ENCODE results near the gene OSBPL10.

DNA sequence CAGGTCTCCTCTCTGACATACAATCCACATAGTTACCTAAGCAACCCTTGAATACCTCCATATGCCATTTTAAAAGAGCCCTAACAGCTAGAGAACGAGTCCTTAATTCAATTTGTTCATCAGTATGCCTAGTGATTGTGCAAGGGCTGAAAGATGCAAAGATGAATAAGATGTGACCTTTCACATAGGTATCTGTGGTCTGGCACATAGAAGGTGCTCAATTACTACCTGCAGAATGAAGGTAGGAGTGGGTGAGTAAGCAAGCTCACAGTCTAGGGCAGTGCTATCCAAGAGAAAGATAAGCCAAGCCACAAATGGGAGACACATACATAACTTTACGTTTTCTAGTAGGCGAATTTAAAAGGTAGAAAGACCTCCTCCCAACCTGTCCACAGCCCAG is 157.9 kb downstream of the OSBPL10 start:
- TF ChIP-seq, protein P1, sequence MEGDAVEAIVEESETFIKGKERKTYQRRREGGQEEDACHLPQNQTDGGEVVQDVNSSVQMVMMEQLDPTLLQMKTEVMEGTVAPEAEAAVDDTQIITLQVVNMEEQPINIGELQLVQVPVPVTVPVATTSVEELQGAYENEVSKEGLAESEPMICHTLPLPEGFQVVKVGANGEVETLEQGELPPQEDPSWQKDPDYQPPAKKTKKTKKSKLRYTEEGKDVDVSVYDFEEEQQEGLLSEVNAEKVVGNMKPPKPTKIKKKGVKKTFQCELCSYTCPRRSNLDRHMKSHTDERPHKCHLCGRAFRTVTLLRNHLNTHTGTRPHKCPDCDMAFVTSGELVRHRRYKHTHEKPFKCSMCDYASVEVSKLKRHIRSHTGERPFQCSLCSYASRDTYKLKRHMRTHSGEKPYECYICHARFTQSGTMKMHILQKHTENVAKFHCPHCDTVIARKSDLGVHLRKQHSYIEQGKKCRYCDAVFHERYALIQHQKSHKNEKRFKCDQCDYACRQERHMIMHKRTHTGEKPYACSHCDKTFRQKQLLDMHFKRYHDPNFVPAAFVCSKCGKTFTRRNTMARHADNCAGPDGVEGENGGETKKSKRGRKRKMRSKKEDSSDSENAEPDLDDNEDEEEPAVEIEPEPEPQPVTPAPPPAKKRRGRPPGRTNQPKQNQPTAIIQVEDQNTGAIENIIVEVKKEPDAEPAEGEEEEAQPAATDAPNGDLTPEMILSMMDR (conservative IDR thresholded peaks at IDR 0.05; ENCODE audit: low read depth, low read length), result no peak
- TF ChIP-seq POLR2A (IDR thresholded peaks at IDR 0.05; ENCODE audit: low read depth, low read length) (no peak), CEBPB (IDR thresholded peaks at IDR 0.05; ENCODE audit: low read depth, low read length) (no peak), RAD21 (IDR thresholded peaks at IDR 0.05; ENCODE audit: low read length) (no peak), BHLHE40 (IDR thresholded peaks at IDR 0.05; ENCODE audit: low read depth, low read length) (no peak), MXI1 (IDR thresholded peaks at IDR 0.05; ENCODE audit: borderline replicate concordance, low read depth, low read length) (no peak), RFX5 (IDR thresholded peaks at IDR 0.05; ENCODE audit: low read depth, low read length) (no peak), MAFK (IDR thresholded peaks at IDR 0.05; ENCODE audit: low read depth, low read length) (no peak), CHD1 (IDR thresholded peaks at IDR 0.05; ENCODE audit: low read depth, low read length) (no peak), MAZ (IDR thresholded peaks at IDR 0.05; ENCODE audit: borderline replicate concordance, low read depth, low read length) (no peak)
- TF ChIP-seq, protein P2, sequence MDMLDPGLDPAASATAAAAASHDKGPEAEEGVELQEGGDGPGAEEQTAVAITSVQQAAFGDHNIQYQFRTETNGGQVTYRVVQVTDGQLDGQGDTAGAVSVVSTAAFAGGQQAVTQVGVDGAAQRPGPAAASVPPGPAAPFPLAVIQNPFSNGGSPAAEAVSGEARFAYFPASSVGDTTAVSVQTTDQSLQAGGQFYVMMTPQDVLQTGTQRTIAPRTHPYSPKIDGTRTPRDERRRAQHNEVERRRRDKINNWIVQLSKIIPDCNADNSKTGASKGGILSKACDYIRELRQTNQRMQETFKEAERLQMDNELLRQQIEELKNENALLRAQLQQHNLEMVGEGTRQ (IDR thresholded peaks at IDR 0.05; ENCODE audit: low read depth, low read length), result no peak
